GM12873 (cell line): Measurements from ENCODE around the gene RNF148.

Source experiments
- TF ChIP-seq, protein P1 (sequence below): IDR thresholded peaks from 2 replicates; pipeline ENCODE4 v1.5.1; 2012; ENCODE audit warnings: low read depth, mild to moderate bottlenecking, moderate library complexity, low read length, control low read depth; ENCODE audit not compliant: insufficient read depth; ENCODE audit errors: missing control alignments

RNF148 gene

GRCh38 chr7:122676466-122676865 is 26.3 kb downstream of the RNF148 start:
- TF ChIP-seq, protein P1, sequence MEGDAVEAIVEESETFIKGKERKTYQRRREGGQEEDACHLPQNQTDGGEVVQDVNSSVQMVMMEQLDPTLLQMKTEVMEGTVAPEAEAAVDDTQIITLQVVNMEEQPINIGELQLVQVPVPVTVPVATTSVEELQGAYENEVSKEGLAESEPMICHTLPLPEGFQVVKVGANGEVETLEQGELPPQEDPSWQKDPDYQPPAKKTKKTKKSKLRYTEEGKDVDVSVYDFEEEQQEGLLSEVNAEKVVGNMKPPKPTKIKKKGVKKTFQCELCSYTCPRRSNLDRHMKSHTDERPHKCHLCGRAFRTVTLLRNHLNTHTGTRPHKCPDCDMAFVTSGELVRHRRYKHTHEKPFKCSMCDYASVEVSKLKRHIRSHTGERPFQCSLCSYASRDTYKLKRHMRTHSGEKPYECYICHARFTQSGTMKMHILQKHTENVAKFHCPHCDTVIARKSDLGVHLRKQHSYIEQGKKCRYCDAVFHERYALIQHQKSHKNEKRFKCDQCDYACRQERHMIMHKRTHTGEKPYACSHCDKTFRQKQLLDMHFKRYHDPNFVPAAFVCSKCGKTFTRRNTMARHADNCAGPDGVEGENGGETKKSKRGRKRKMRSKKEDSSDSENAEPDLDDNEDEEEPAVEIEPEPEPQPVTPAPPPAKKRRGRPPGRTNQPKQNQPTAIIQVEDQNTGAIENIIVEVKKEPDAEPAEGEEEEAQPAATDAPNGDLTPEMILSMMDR: no peak

- TF ChIP-seq, protein P1: no peak
Measured at GRCh38 chr7:122675621-122676020, 27.1 kb downstream of the RNF148 start.

- TF ChIP-seq, protein P1: no peak
Measured at GRCh38 chr7:122675011-122675410, 27.7 kb downstream of the RNF148 start.

- TF ChIP-seq, protein P1: no peak
Measured at GRCh38 chr7:122674502-122674901, 28.2 kb downstream of the RNF148 start.

GRCh38 chr7:122673951-122674350 is 28.8 kb downstream of the RNF148 start:
- TF ChIP-seq, protein P1: no peak

DNA sequence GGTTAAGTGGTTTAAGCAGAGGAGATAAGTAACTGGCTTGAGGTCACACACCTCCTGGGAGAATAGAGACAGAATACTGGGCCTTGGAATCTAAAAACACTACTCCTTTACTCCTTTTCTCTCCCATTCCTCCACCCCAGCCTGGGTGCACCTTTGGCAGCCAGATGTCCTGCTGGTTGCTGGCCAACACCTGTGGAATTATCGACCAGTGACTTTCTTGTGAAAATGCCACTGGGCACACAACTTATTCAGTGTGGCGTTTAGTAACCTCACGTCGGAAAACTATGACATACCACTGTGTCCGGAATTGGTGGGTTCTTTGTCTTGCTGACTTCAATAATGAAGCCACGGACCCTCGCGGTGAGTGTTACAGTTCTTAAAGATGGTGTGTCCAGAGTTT is 30.2 kb downstream of the RNF148 start:
- TF ChIP-seq, protein P1: no peak

GRCh38 chr7:122663733-122664132 is 39.0 kb downstream of the RNF148 start:
- TF ChIP-seq, protein P1: no peak

- TF ChIP-seq, protein P1: no peak
Measured at GRCh38 chr7:122658856-122659255, 43.9 kb downstream of the RNF148 start.
